Peyer's patch (tissue), 4 donors: Measurements from ENCODE around the gene HMOX2. TPM values are rescaled to one million over a fixed set of nuclear protein-coding genes. Genes with fewer than 3 reads are reported as not detected.

ENCODE experiments used
- DNase-seq, 3 donors: peaks; one replicate each; pipeline ENCODE4 v3.0.0-alpha.2; 2017 to 2019
- H3K27ac ChIP-seq, 4 donors: fragments of 200-600 bp; sonication (generic); one replicate each; pipeline ENCODE4 v1.5.1; 2016 to 2019
- H3K27me3 ChIP-seq, 2 donors: fragments of 200-600 bp; sonication (generic); one replicate each; pipeline ENCODE4 v1.5.1; 2019
- H3K36me3 ChIP-seq, 3 donors: fragments of 200-600 bp; sonication (generic); one replicate each; pipeline ENCODE4 v1.5.1; 2016 to 2019
- H3K4me1 ChIP-seq, 4 donors: fragments of 200-600 bp; sonication (generic); one replicate each; pipeline ENCODE4 v1.5.1; 2016 to 2019
- H3K4me3 ChIP-seq, 4 donors: fragments of 200-600 bp; sonication (generic); 1 replicate in 3 of 4; 2 replicates in 1 of 4; pipeline ENCODE4 v1.5.1; 2016 to 2019; ENCODE audit warnings: mild to moderate bottlenecking in 1 of 4
- H3K9me3 ChIP-seq, 4 donors: fragments of 200-600 bp; sonication (generic); one replicate each; pipeline ENCODE4 v1.5.1; 2016 to 2019; ENCODE audit warnings: mild to moderate bottlenecking in 1 of 4
- POLR2A ChIP-seq, 2 donors: fragments of 450-650 bp; IDR thresholded peaks; one replicate each; pipeline ENCODE4 v1.5.1; 2017; ENCODE audit warnings: antibody characterized with exemption in 2 of 2, mild to moderate bottlenecking in 2 of 2, moderate library complexity in 2 of 2
- total RNA-seq, 4 donors: library from RNA; depleted of rRNA; stranded (reverse); fragments of >200 nt; gene quantifications; one replicate each; pipeline ENCODE4 v1.1.0, GENCODE V29; 2016
- TF ChIP-seq, protein P1 (sequence below), 6 experiments: fragments of 450-650 bp in 4 of 6; fragments of 200-600 bp in 2 of 6; sonication (generic) in 1 of 6; IDR thresholded peaks; one replicate each; pipeline ENCODE4 v1.5.1; 2017 to 2019; ENCODE audit warnings: antibody characterized with exemption in 6 of 6, mild to moderate bottlenecking in 3 of 6, moderate library complexity in 1 of 6

The HMOX2 gene
- total RNA-seq, 4 donors from 2014 or later = 37.1 to 64.8 (median 61.1) TPM

DNA sequence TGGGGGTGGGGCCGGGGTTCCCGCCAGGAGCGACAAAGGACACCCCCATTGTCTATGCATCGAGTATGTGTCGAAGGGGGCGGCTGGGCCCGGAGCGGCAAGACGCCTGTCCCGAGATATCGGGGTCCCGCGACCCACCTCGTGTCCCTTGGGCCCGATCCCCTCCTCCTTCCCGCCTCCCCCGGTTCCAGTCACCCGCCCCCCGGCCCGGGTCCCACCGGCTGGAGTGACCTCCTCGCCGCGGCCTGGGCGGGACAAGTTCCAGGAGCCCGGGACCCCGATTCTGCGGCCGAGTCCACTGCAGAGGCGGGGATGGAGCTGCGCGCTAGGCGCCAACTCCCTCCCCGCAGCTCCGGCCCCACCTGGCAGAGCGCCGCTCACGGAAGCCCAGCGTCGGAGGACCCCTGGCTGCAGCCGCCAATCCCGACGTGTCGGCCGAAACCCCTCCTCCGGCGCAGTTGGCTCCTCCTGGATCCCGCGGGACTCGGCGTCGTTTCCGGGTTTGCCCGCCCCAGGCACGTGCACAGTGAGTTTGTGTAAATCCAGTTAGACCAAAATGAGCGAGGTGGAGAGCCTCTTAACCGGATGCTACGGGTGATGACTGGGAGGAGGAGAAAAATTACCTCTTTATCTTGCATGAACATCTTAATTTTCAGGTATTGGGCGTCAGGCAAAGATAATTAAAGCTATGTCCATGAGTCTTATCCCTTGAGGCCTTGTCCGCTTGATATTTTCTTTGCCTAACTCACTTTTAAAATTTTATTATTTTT is 1.8 kb upstream of the HMOX2 start, which contains the start of gene NMRAL1:
TSS of gene NMRAL1 (minus strand) at position 434 of the 770 bp plus-strand sequence. CDS start 493 bp downstream, outside the sequence.
- peak within 1 kb of the TSS; percentile 61 to 86 (median 80) for H3K27ac ChIP-seq
- H3K27me3 ChIP-seq = no peaks in the 10 kb centered on the region
- peak; percentile 36 to 54 for TF ChIP-seq POLR2A (IDR thresholded peaks at IDR 0.05)
- TF ChIP-seq, protein P1, sequence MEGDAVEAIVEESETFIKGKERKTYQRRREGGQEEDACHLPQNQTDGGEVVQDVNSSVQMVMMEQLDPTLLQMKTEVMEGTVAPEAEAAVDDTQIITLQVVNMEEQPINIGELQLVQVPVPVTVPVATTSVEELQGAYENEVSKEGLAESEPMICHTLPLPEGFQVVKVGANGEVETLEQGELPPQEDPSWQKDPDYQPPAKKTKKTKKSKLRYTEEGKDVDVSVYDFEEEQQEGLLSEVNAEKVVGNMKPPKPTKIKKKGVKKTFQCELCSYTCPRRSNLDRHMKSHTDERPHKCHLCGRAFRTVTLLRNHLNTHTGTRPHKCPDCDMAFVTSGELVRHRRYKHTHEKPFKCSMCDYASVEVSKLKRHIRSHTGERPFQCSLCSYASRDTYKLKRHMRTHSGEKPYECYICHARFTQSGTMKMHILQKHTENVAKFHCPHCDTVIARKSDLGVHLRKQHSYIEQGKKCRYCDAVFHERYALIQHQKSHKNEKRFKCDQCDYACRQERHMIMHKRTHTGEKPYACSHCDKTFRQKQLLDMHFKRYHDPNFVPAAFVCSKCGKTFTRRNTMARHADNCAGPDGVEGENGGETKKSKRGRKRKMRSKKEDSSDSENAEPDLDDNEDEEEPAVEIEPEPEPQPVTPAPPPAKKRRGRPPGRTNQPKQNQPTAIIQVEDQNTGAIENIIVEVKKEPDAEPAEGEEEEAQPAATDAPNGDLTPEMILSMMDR (IDR thresholded peaks at IDR 0.05) = no peak
- H3K4me3 ChIP-seq = peak within 1 kb of the TSS; percentile 59 to 92 (median 72)
- H3K9me3 ChIP-seq = no peaks in the 10 kb centered on the region
- peaks cover 6 to 23% (median 8%) of the 10 kb centered on the region in 4 donors for H3K4me1 ChIP-seq
- peak; percentile 90 to 95 (median 91) for DNase-seq
- peaks cover 0 to 2% (median 0%) of the 10 kb centered on the region in 3 donors for H3K36me3 ChIP-seq

DNA sequence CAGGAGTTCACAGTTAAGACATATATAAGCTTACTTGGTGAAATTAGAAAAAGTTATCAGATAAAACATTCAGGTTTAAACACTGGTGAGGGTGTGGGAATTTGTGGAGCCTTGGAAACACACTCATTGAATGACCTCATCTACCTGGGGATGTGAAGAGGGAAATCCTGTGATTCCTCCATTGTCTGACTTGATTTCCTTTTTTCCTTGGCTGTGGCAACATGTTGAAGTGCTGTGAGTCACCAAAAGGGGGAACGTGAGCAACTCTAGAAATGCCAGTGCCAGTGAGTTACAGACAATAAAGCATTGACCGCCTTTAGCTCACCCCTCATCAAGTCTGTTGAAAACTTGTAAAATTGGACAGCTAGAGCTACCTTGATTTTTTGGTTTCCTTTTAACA is 1.8 kb downstream of the HMOX2 start:
- Histone ChIP-seq H3K36me3 (no peaks in the 10 kb centered on the region), H3K4me3 (peak overlapping the region in 2 of 4 donors; percentile 8 to 71), H3K4me1 (peaks cover 6 to 33% (median 8%) of the 10 kb centered on the region in 4 donors), H3K27me3 (no peaks in the 10 kb centered on the region), H3K9me3 (no peaks in the 10 kb centered on the region), H3K27ac (no peak overlapping the region)
- no peak for TF ChIP-seq POLR2A (IDR thresholded peaks at IDR 0.05)
- TF ChIP-seq, protein P1 (IDR thresholded peaks at IDR 0.05) = no peak
- DNase-seq = no peak

DNA sequence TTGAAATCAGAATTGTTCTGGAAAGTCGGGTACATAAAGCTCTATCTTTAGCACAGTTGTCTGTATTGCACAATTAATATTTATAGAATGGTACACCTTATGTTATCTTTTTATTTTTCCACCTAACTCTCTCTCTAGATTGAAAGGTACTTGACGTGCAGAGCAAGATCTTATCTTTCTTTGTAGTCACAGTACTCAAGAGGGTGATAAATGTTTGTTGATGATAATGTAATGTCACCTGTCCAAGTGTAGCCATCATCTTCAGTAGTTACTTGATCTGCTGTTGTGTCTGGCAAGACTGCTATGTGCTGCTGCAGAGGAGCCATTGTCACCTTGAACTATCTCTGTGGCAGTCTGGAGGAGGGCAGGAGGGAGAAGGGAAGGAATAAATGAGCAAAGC is 5.3 kb downstream of the HMOX2 start:
- Histone ChIP-seq H3K9me3 (no peaks in the 10 kb centered on the region), H3K4me3 (no peak overlapping the region), H3K27me3 (no peaks in the 10 kb centered on the region), H3K4me1 (peaks cover 0 to 20% (median 0%) of the 10 kb centered on the region in 4 donors), H3K27ac (no peak overlapping the region), H3K36me3 (peaks cover 0 to 32% (median 0%) of the 10 kb centered on the region in 3 donors)
- TF ChIP-seq POLR2A (IDR thresholded peaks at IDR 0.05) = no peak
- TF ChIP-seq, protein P1 (IDR thresholded peaks at IDR 0.05) = no peak
- DNase-seq = no peak

DNA sequence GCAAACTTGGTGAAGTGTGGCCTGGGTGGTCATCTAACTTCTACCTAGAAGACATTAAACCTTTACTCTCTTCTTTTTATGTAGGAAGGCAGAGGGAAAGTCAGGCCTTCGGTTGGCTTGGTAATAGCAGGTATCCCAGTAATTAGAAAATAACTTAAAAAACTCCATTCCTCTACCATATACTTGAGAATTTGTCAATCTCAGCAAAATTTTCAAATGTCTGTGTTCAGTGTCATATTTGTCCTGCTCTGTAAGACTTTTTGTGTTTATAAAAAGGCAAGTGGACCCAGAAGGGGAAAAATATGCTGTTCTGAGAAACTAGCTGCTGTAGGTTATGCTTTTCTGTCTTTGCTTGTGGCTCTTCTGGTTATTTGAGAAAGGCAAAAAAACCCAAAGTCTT is 5.8 kb downstream of the HMOX2 start:
- H3K27me3 ChIP-seq = no peaks in the 10 kb centered on the region
- DNase-seq = no peak
- H3K9me3 ChIP-seq = no peaks in the 10 kb centered on the region
- no peak overlapping the region for H3K27ac ChIP-seq
- no peak for TF ChIP-seq POLR2A (IDR thresholded peaks at IDR 0.05)
- TF ChIP-seq, protein P1 (IDR thresholded peaks at IDR 0.05) = no peak
- H3K4me1 ChIP-seq = peaks cover 0 to 20% (median 1%) of the 10 kb centered on the region in 4 donors
- H3K4me3 ChIP-seq = no peak overlapping the region
- H3K36me3 ChIP-seq = peaks cover 0 to 33% (median 0%) of the 10 kb centered on the region in 3 donors

DNA sequence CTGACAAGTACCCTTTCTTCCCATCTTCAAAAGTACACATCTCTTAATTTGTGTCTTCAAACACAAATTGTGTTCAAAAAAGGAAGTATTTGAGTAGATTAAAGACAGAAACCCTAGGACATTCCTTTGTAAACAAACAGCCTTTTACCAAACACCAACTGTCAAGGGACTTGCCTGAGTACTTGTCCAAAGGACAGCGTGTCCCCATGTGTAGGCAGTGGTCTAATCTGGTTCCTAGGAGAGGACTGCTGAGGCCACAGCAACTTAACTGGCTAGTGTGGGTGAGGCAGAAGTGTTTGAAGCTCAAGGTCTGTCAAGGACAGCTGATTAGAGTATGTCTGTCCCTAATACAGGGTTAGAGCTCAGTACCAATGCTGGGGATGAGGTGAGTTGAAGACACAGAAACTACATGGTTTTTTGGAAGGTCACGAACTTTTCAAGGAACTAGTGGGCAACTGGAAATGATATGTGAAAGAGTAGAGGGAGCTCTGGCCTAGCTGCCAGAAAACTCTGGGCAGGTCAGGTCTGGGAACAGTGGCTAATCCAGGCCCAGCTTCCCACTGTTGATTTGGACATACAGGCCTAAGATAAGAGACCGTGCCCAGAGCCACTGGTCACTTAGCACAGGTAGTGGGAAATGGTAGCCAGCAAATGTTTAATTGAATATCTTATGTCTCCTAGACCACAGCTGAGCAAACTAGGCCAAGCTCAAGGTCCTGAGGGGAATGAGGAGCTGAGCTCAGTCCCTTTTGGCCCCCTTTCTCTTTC is 10.1 kb downstream of the HMOX2 start:
- TF ChIP-seq POLR2A (IDR thresholded peaks at IDR 0.05) = no peak
- TF ChIP-seq, protein P1 (IDR thresholded peaks at IDR 0.05) = no peak
- H3K27ac ChIP-seq = peak overlapping the region; percentile 25 to 70 (median 35)
- H3K4me1 ChIP-seq = peaks cover 0 to 10% (median 2%) of the 10 kb centered on the region in 4 donors
- no peaks in the 10 kb centered on the region for H3K27me3 ChIP-seq
- H3K36me3 ChIP-seq = peaks cover 0 to 52% (median 0%) of the 10 kb centered on the region in 3 donors
- H3K4me3 ChIP-seq = no peak overlapping the region
- no peak for DNase-seq
- H3K9me3 ChIP-seq = no peaks in the 10 kb centered on the region
